D721Med (cell line): ENCODE measurements around the gene SLC18A3.

Experiments
- DNase-seq: peaks from one replicate; pipeline ENCODE4 v3.0.0; 2011; ENCODE audit warnings: low spot score; ENCODE audit not compliant: insufficient read length
- FAIRE-seq: peaks from 2 replicates; lab custom pipeline; 2011; peaks lifted over from hg19 to GRCh38; lab: Jason Lieb, UNC
- TF ChIP-seq, protein P1 (sequence below): IDR thresholded peaks from 2 replicates; pipeline ENCODE4 v1.5.1; 2012; ENCODE audit warnings: mild to moderate bottlenecking, control low read depth; ENCODE audit not compliant: insufficient read depth; ENCODE audit errors: missing control alignments

The SLC18A3 gene

DNA sequence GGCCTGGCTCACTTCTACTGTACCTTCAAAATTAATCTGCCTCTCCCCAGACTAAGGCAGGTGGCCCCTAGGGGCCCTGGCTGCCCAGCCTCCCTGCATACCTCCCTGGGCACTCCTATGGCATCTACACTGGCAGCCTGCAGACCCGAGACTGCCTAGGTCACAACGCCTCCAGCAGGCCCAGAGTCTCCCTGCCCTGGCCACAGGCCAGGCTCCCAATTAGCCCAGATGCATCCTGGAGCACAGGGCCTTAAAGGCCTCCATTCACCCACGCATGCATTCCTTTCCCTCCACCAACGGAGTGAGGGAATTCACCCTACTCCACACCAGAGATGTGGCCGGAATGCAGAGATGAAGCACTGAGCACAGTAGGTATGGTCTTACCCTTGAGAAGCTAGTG lies 5.6 kb downstream of the SLC18A3 start:
- DNase-seq (no peak), FAIRE-seq (no peak)
- TF ChIP-seq, protein P1, sequence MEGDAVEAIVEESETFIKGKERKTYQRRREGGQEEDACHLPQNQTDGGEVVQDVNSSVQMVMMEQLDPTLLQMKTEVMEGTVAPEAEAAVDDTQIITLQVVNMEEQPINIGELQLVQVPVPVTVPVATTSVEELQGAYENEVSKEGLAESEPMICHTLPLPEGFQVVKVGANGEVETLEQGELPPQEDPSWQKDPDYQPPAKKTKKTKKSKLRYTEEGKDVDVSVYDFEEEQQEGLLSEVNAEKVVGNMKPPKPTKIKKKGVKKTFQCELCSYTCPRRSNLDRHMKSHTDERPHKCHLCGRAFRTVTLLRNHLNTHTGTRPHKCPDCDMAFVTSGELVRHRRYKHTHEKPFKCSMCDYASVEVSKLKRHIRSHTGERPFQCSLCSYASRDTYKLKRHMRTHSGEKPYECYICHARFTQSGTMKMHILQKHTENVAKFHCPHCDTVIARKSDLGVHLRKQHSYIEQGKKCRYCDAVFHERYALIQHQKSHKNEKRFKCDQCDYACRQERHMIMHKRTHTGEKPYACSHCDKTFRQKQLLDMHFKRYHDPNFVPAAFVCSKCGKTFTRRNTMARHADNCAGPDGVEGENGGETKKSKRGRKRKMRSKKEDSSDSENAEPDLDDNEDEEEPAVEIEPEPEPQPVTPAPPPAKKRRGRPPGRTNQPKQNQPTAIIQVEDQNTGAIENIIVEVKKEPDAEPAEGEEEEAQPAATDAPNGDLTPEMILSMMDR = no peak

DNA sequence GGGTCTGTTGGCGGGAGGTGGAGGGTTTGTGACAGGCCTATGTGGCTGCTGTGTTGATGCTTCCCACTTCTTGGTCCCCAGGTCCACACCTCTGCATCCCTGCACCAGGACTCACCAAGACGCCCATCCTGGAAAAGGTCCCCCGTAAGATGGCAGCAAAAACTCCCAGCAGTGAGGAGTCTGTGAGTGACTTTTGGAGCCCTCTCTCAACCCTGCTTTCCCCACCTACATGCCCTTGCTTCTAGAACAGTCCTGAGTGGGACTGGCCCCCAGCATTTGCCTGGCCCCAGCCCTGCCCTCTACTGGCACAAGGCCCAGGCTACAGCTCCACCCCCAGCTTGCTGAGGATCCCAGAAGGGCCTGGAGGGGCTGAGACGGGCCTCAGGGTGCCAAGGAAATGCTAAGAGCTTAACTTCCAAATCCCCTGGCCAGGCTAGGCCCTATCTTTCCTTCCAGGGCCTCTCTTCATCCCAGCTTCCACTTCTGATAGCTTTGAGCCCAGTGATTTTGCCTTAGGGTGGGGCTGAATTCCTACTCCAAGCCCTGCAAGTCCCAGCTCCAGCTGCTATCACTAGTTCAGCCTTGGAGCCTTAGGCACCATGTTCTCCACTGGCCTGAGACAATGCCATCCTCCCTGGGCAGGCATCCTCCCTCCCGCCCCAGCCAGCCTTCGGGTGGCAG lies 6.5 kb downstream of the SLC18A3 start:
- FAIRE-seq (no peak), DNase-seq (no peak)
- TF ChIP-seq, protein P1 = no peak

DNA sequence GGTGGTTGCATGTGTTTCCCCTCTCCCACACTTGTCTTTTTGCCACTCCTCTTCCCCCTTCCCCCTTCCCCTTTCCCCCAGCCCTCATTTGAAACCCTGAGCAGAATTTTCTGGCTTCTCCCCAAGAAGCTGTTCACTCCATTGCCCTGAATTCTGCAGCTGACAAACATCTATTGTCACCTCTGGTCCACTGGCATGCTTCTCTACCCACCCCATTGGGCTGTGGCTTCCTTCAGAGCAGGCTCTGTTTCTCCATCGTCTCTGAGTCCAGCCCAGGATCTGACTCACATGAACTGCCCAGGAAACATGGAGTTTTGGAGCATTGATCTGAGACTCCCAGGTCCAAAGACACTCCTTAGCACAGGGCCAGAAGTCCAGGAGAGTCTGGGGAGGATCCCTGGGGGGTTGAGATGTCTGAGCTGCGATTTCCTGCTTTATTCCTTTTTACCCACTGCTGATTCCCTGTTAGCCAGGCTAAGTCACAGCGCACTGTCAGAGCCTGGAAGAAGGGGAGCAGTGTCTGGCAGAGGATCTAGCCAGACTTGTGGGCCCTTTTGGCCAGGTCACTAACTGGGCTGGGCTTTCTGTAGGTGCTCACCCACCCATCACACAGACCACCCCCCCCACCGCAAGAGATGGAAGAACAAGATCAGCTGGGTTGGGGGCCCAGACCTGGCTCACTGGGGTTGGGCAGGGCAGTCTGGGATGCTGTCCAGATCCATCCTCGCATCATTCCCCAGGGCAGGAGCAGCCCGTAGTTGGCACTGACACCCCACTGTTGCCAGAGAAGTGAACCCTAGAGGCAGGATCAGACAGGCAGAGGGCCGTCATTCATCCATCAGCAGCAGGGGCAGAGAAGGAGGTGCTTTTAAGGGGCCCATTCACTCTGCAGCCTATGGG lies 7.3 kb downstream of the SLC18A3 start:
- FAIRE-seq = no peak
- TF ChIP-seq, protein P1 = no peak
- DNase-seq = no peak

DNA sequence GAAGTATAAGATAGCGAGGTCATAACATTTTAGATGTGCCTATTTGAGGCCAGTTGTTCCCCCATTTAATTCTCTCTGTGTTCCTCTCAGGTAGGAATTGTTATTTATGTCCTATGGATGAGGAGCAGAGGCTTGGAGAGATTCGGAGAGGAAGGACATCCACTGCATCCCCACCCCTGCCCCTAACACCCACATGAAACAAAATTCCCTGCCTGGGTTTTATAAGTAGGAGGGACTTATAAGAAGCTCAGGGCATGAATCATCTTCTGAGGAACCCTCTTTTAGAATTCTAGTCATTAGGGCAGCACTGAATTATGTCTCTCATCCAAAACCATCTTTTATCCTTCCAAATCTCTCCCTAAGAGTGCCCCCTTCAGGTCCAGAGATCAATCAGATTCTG lies 8.7 kb downstream of the SLC18A3 start:
- TF ChIP-seq, protein P1 = no peak
- FAIRE-seq = no peak

DNA sequence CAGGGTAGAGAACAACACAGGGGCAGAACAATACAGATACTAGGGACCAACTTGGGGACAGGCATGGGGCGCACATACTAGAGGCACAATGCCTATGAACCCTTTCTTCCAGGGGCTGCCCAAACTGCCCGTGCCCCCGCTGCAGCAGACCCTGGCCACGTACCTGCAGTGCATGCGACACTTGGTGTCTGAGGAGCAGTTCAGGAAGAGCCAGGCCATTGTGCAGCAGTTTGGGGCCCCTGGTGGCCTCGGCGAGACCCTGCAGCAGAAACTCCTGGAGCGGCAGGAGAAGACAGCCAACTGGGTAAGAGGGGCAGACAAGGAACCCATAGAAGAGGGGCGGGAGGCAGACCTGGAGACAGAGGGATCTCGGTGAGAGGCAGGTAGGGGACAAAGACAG lies 9.5 kb downstream of the SLC18A3 start:
- TF ChIP-seq, protein P1 = no peak
- FAIRE-seq (no peak), DNase-seq (no peak)

More for the DNA sequence above, 8.7 kb downstream of the SLC18A3 start:
- DNase-seq = no peak

DNA sequence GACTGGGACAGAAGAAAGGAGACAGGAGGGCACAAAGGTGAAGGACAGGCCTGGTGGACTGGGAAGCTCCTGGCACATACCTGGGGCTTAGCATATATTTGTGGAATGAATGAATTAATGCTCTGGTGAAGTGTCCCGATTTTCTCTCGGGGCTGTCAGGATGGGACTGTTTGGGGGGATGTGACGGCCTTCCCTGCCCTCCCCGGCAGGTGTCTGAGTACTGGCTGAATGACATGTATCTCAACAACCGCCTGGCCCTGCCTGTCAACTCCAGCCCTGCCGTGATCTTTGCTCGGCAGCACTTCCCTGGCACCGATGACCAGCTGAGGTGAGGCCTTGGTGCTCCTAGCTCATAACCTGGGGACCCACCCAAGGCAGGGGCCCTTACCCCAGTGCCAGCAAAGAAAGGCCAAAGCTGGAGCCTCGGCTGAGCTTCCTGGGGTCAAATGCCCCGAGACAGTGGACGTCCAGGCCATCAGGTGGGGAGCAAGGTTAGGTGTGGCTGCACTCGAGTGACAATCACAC lies 10.2 kb downstream of the SLC18A3 start:
- TF ChIP-seq, protein P1 = no peak
- DNase-seq = no peak
- FAIRE-seq = no peak
